Retina (tissue), 1 donor: ENCODE measurements around the gene AP1S3.

ENCODE experiments used
- DNase-seq: peaks from one replicate; pipeline ENCODE4 v3.0.0-alpha.2; 2016

Gene AP1S3

DNA sequence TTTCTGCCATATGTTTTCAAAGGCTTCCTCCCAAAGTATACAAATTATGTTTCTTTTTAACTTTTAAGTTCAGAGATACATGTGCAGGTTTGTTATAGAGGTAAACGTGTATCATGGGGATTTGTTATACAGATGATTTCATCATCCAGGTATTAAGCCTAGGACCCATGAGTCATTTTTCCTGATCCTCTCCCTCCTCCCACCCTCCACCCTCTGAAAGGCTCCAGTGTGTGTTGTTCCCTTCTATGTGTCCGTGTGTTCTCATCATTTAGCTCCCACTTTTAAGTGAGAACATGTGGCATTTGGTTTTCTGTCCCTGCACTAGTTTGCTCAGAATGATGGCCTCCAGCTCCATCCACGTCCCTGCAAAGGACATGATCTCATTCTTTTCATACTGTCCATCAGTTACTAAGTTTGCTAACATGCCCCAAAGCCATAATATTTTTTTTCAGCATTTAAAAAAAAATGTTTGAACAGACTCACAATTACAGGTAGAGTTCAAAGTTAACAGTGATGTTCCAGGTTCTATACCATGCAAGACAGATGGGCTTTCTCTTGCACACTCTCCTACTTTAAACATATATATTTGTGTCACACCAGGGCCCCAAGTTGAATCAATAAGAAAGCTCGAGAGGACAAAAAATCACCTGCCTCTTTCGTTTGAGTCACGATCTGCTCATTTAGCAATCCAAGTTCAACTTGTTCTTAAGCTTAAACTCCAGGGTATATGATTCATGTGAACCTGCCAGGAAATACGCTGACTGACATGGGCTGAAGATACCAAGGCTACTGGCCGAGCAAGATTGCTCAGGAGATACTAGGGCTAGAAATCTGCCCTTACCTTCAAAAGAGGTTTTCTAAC lies 77.6 kb downstream of the AP1S3 start:
- no peak for DNase-seq

GRCh38 chr2:223758131-223758840 lies 79.1 kb downstream of the AP1S3 start:
- DNase-seq, result no peak

GRCh38 chr2:223753940-223754339 lies 83.4 kb downstream of the AP1S3 start:
- no peak for DNase-seq

GRCh38 chr2:223751012-223751411 lies 86.4 kb downstream of the AP1S3 start:
- DNase-seq, result no peak

GRCh38 chr2:223747392-223748042 lies 89.9 kb downstream of the AP1S3 start:
- DNase-seq, result no peak

DNA sequence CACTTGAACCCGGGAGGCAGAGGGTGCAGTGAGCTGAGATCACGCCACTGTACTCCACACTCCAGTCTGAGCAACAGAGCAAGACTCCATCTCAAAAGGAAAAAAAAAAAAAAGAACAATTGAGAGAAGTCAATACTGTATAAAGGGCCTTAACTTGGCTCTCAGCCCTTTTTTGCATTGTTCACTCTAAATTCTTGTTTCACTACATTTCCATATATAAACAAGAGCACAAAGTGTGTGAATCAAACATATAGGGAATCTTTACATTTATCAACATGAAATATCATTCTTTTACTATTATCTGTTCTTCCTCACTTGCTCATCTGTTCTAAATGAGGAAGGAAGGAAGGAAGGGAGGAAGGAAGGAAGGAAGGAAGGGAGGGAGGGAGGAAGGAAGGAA lies 90.8 kb downstream of the AP1S3 start:
- no peak for DNase-seq

GRCh38 chr2:223744580-223744979 lies 92.8 kb downstream of the AP1S3 start:
- no peak for DNase-seq

- no peak for DNase-seq
These were observed 96.7 kb downstream of the AP1S3 start for GRCh38 chr2:223740679-223741078.

DNA sequence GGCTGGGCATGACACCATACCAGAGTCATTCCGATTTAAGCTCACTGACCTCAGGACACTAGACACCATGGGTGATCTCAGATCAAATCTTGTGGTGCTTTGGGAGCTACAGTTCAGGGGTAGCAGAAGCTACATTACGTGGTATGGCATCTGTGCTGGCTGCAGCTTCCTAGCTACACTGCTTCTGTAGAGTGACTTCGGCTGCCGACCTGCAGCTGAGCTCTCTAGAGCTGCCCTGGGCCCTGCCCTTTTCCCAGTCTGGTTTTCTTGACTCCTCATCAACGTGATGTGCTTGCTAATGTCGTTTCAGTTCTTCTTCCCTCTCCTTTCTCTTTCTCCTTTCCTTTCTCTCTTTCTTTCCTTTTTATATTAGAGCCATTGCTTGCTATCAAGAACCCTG lies 100.2 kb downstream of the AP1S3 start:
- no peak for DNase-seq

- no peak for DNase-seq
These were observed 100.9 kb downstream of the AP1S3 start for GRCh38 chr2:223736488-223736887.

- no peak for DNase-seq
These were observed 101.6 kb downstream of the AP1S3 start for GRCh38 chr2:223735659-223736244.

GRCh38 chr2:223735035-223735640 lies 102.2 kb downstream of the AP1S3 start:
- no peak for DNase-seq

DNA sequence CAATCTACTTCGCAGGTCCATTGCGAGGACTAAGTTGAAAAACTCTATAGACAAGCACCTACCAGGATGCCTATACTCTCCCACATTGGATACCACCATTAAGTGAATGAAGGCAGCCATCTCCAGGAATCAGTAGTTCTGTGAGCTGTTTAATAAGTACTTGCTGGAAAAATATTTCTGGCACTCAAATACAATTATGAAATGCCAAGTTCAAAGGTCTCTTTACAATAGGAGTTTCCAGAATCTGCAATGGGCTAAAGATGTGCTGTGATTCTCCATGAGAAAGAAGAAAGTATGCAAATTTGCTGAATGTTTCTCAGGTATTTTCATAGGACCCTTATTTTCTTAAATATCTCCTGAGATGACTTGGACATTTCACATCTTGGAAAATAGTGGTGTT lies 103.0 kb downstream of the AP1S3 start:
- DNase-seq, result no peak

DNA sequence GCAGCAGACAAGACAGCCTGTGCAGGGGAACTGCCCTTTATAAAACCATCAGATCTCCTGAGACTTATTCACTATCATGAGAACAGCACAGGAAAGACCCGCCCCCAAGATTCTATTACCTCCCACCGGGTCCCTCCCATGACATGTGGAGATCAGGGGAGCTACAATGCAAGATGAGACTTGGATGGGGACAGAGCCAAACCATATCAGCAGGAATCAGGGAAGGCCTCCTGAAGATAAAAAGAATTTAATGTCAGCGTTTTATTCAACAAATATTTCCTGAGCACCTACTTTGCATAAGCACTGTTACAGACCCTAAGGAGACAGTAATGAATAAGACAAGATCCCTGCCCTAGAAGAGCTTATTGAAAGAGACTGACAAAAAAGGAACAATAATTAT lies 105.0 kb downstream of the AP1S3 start:
- DNase-seq, result no peak

- peak; percentile 10 for DNase-seq
These were observed 105.9 kb downstream of the AP1S3 start for GRCh38 chr2:223731503-223731902.

GRCh38 chr2:223729781-223730180 lies 107.6 kb downstream of the AP1S3 start:
- no peak for DNase-seq

DNA sequence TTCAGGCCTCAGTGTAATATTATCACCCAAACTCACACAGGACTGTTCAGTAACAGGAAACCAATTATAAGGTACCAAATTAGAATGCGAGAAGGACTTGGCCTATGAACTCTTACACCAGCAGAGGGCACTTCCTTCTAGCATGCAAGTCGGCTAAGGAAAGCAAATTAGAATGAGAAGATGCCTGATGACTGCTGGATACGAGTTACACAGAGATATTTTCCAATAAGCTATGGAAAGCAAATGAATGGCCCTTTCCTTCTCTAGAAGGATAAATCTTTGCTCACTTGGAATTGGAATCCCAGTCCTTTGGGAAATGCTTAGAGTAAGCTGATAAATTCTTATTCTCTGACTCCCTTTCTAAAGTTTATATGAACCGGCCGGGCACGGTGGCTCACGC lies 109.8 kb downstream of the AP1S3 start:
- peak; percentile 29 for DNase-seq

- no peak for DNase-seq
These were observed 111.1 kb downstream of the AP1S3 start for GRCh38 chr2:223725986-223726970.

GRCh38 chr2:223725494-223725893 lies 111.9 kb downstream of the AP1S3 start:
- peak; percentile 76 for DNase-seq

DNA sequence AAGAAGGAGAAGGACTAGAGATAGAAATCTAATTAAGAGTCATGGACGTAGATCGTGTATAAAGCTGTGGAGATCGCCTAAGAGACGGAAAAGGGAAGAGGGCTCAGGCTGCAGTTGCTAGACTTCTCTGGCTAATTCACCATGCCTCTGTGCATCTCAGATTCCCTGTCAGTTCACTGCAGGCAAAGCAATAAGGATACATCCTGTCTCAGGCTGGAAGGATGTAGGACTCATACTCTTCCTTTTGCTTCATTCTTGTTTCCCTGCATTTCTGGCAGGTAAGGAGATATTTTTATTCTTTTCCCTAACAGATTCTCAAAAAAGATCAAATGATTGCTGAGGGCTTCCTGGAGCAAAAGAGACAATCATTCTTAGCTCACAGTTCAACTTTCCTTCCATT lies 112.5 kb downstream of the AP1S3 start:
- DNase-seq, result peak; percentile 30

DNA sequence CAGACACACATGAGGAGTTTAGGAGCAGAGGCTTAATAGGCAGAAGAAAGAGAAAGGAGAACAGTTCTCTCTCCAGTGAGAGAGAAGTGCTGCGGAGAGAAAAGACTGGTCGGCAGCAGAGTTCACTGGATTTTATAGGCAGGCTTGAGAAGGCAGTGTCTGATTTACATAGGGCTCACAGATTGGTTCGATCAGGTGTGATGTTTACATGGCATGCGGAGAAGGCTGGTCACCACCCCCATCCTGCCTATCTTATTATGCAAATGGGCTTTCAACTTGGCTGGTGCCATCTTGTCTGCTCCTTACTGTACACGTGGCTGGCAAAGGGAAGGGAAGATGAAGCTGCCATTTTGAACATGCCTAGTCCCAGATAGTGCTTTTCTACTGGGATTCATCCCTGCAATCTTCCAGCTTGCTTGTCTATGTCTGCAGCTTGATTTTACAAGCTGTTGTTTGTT lies 113.4 kb downstream of the AP1S3 start:
- DNase-seq, result no peak

DNA sequence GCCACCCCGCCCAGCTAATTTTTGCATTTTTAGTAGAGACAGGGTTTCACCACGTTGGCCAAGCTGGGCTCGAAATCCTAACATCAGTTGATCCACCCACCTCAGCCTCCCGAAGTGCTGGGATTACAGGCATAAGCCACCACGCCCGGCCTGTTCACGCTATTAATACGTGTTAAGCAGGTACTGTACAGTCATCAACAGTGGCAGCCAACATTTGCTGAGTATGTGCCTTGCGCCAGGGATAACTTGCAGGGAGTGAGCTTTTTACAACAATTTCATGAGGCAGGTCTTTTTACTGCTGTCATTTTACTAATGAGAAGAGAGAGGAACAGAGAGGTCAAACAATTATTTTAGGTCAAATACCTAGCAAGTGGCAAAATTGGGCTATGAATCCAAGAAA lies 115.2 kb downstream of the AP1S3 start:
- no peak for DNase-seq
